HEK293 (cell line): ENCODE measurements around the gene PCBD1.
A peak's percentile ranks its signal among the peaks of the same experiment; 100 is the strongest.
"Not testable (repeated sequence)": the region's sequence is repeated elsewhere in the genome, so short reads cannot be mapped to it uniquely, and the experiment has no call there.

Experiments
- CTCF ChIA-PET: fragments of 350-600 bp; formaldehyde crosslinking; extraction: SDS; loops from one replicate; lab custom pipeline; 2021; ENCODE audit warnings: antibody characterized with exemption; lab: Yijun Ruan, JAX
- POLR2A ChIA-PET: fragments of 300-600 bp; formaldehyde crosslinking; extraction: SDS; loops from one replicate; lab custom pipeline; 2020; ENCODE audit warnings: antibody characterized with exemption, inconsistent platforms; lab: Yijun Ruan, JAX
- H3K27ac ChIP-seq: fragments of 200-500 bp; sonication (Bioruptor generic); 2 replicates; pipeline ENCODE4 v1.5.1; 2014; ENCODE audit warnings: low read depth, low read length, control low read depth, inconsistent platforms; ENCODE audit errors: extremely low read depth
- H3K36me3 ChIP-seq, 2 experiments: fragments of 200-500 bp in 1 of 2; sonication (Bioruptor generic) in 1 of 2; 1 replicate in 1 of 2; 2 replicates in 1 of 2; pipeline ENCODE4 v1.5.1; 2014 to 2017; ENCODE audit warnings: inconsistent platforms in 2 of 2, low read length in 2 of 2; ENCODE audit not compliant: control insufficient read depth in 2 of 2, insufficient read depth in 1 of 2
- H3K4me1 ChIP-seq: fragments of 200-500 bp; sonication (Bioruptor generic); 2 replicates; pipeline ENCODE4 v1.5.1; 2014; ENCODE audit warnings: mild to moderate bottlenecking, low read length, inconsistent platforms; ENCODE audit not compliant: control insufficient read depth, insufficient read depth
- H3K4me3 ChIP-seq: 2 replicates; pipeline ENCODE4 v1.5.1; 2011; ENCODE audit warnings: low read depth, mild to moderate bottlenecking, control low read depth, low read length, moderate library complexity
- H3K9me3 ChIP-seq: fragments of 200-500 bp; sonication (Bioruptor generic); 2 replicates; pipeline ENCODE4 v1.5.1; 2014; ENCODE audit warnings: low read depth, low read length, inconsistent platforms; ENCODE audit not compliant: control insufficient read depth, insufficient read depth
- AEBP2 ChIP-seq: fragments of 450-650 bp; formaldehyde crosslinking; IDR thresholded peaks from 2 replicates; pipeline ENCODE4 v1.5.1; 2016; ENCODE audit warnings: missing biosample characterization, missing genetic modification characterization, borderline replicate concordance
- EGR2 ChIP-seq: fragments of 450-650 bp; formaldehyde crosslinking; IDR thresholded peaks from 2 replicates; pipeline ENCODE4 v1.5.1; 2016; ENCODE audit warnings: low read depth, missing biosample characterization, missing genetic modification characterization
- GFI1B ChIP-seq: fragments of 450-650 bp; formaldehyde crosslinking; IDR thresholded peaks from 2 replicates; pipeline ENCODE4 v1.5.1; 2016; ENCODE audit warnings: missing biosample characterization, missing genetic modification characterization
- GLIS2 ChIP-seq: fragments of 450-650 bp; formaldehyde crosslinking; IDR thresholded peaks from 2 replicates; pipeline ENCODE4 v1.5.1; 2016; ENCODE audit warnings: missing biosample characterization, missing genetic modification characterization
- HOXA7 ChIP-seq: sonication (generic); formaldehyde crosslinking; IDR thresholded peaks from 2 replicates; pipeline ENCODE4 v1.8.1; 2022; ENCODE audit warnings: missing genetic modification reagents, borderline replicate concordance
- KLF1 ChIP-seq: fragments of 450-650 bp; formaldehyde crosslinking; IDR thresholded peaks from 2 replicates; pipeline ENCODE4 v1.5.1; 2016; ENCODE audit warnings: missing biosample characterization, missing genetic modification characterization
- KLF17 ChIP-seq: fragments of 450-650 bp; formaldehyde crosslinking; IDR thresholded peaks from 2 replicates; pipeline ENCODE4 v1.5.1; 2016; ENCODE audit warnings: missing biosample characterization, missing genetic modification characterization
- SP2 ChIP-seq: fragments of 450-650 bp; formaldehyde crosslinking; IDR thresholded peaks from 2 replicates; pipeline ENCODE4 v1.5.1; 2016; ENCODE audit warnings: missing biosample characterization, missing genetic modification characterization
- ZBTB6 ChIP-seq: fragments of 450-650 bp; formaldehyde crosslinking; IDR thresholded peaks from 2 replicates; pipeline ENCODE4 v1.5.1; 2017; ENCODE audit warnings: missing biosample characterization, missing genetic modification characterization
- ZEB2 ChIP-seq: fragments of 450-650 bp; formaldehyde crosslinking; IDR thresholded peaks from 2 replicates; pipeline ENCODE4 v1.5.1; 2016; ENCODE audit warnings: missing biosample characterization, missing genetic modification characterization
- ZFHX2 ChIP-seq: fragments of 450-650 bp; formaldehyde crosslinking; conservative IDR thresholded peaks from 2 replicates; pipeline ENCODE4 v1.5.1; 2016; ENCODE audit warnings: missing biosample characterization, missing genetic modification characterization
- ZNF146 ChIP-seq: fragments of 450-650 bp; formaldehyde crosslinking; IDR thresholded peaks from 2 replicates; pipeline ENCODE4 v1.5.1; 2016; ENCODE audit warnings: missing biosample characterization, missing genetic modification characterization
- ZNF155 ChIP-seq: fragments of 450-650 bp; formaldehyde crosslinking; IDR thresholded peaks from 2 replicates; pipeline ENCODE4 v1.5.1; 2016; ENCODE audit warnings: missing biosample characterization, missing genetic modification characterization
- ZNF221 ChIP-seq: fragments of 450-650 bp; formaldehyde crosslinking; IDR thresholded peaks from 2 replicates; pipeline ENCODE4 v1.5.1; 2017; ENCODE audit warnings: missing biosample characterization, missing genetic modification characterization, borderline replicate concordance
- ZNF248 ChIP-seq: fragments of 450-650 bp; formaldehyde crosslinking; IDR thresholded peaks from 2 replicates; pipeline ENCODE4 v1.5.1; 2017; ENCODE audit warnings: missing biosample characterization, missing genetic modification characterization
- ZNF266 ChIP-seq: fragments of 450-650 bp; formaldehyde crosslinking; IDR thresholded peaks from 2 replicates; pipeline ENCODE4 v1.5.1; 2016; ENCODE audit warnings: missing biosample characterization, missing genetic modification characterization, low read depth
- ZNF280D ChIP-seq: fragments of 450-650 bp; formaldehyde crosslinking; IDR thresholded peaks from 2 replicates; pipeline ENCODE4 v1.5.1; 2016; ENCODE audit warnings: missing biosample characterization, missing genetic modification characterization
- ZNF354C ChIP-seq: fragments of 450-650 bp; formaldehyde crosslinking; IDR thresholded peaks from 2 replicates; pipeline ENCODE4 v1.5.1; 2016; ENCODE audit warnings: missing biosample characterization, missing genetic modification characterization, low read depth, borderline replicate concordance
- ZNF555 ChIP-seq: fragments of 450-650 bp; formaldehyde crosslinking; conservative IDR thresholded peaks from 2 replicates; pipeline ENCODE4 v1.5.1; 2017; ENCODE audit warnings: missing biosample characterization, mild to moderate bottlenecking, missing genetic modification characterization, inconsistent platforms
- ZNF585B ChIP-seq: fragments of 450-650 bp; formaldehyde crosslinking; IDR thresholded peaks from 2 replicates; pipeline ENCODE4 v1.5.1; 2016; ENCODE audit warnings: missing biosample characterization, missing genetic modification characterization
- ZNF645 ChIP-seq: fragments of 450-650 bp; formaldehyde crosslinking; IDR thresholded peaks from 2 replicates; pipeline ENCODE4; 2016; ENCODE audit warnings: missing biosample characterization, missing genetic modification characterization
- ZNF692 ChIP-seq: fragments of 450-650 bp; formaldehyde crosslinking; IDR thresholded peaks from 2 replicates; pipeline ENCODE4 v1.5.1; 2016; ENCODE audit warnings: missing biosample characterization, missing genetic modification characterization
- ZNF747 ChIP-seq: fragments of 450-650 bp; formaldehyde crosslinking; IDR thresholded peaks from 2 replicates; pipeline ENCODE4 v1.5.1; 2016; ENCODE audit warnings: missing biosample characterization, missing genetic modification characterization
- ZNF768 ChIP-seq: fragments of 450-650 bp; formaldehyde crosslinking; IDR thresholded peaks from 2 replicates; pipeline ENCODE4 v1.5.1; 2018; ENCODE audit warnings: missing biosample characterization, mild to moderate bottlenecking, missing genetic modification characterization
- ZNF785 ChIP-seq: fragments of 450-650 bp; formaldehyde crosslinking; IDR thresholded peaks from 2 replicates; pipeline ENCODE4 v1.5.1; 2016; ENCODE audit warnings: missing biosample characterization, missing genetic modification characterization

PCBD1 gene

GRCh38 chr10:70919906-70920305 lies 31.5 kb upstream of the PCBD1 start:
- not testable (repeated sequence) for H3K4me1 ChIP-seq
- peak; percentile 37; the same call in 1 of the 2 replicates for TF ChIP-seq ZNF692
- TF ChIP-seq, all 188 proteins: peak for 1; not testable (repeated sequence) for 187
- POLR2A ChIA-PET, H3K4me3 ChIP-seq, H3K36me3 ChIP-seq, H3K9me3 ChIP-seq, H3K27ac ChIP-seq: not testable (repeated sequence)
- CTCF ChIA-PET = interaction anchor here (0.7 to 2.3 kb wide), 2 partner anchors 16 to 267 kb away, joined by 3 to 13 read pairs; no protein-coding TSS in a partner anchor

- ChIA-PET CTCF (no interaction called here), POLR2A (no interaction called here)
- H3K4me3 ChIP-seq = no peak overlapping the region
- no peaks in the 10 kb centered on the region for H3K36me3 ChIP-seq
- H3K4me1 ChIP-seq = no peaks in the 10 kb centered on the region
- H3K9me3 ChIP-seq = no peaks in the 10 kb centered on the region
- TF ChIP-seq ZNF266 (tag by site-specific recombination) = no peak
- peak; percentile 77 for TF ChIP-seq ZFHX2 (tag by site-specific recombination)
- no peak for TF ChIP-seq GFI1B (tag by site-specific recombination)
- no peak for TF ChIP-seq ZNF785 (tag by site-specific recombination)
- peak; percentile 85 for TF ChIP-seq EGR2 (tag by site-specific recombination)
- TF ChIP-seq ZNF221 = no peak
- no peak for TF ChIP-seq ZNF768 (tag by site-specific recombination)
- TF ChIP-seq GLIS2 (tag by site-specific recombination) = 0 out of 2 replicates have a peak, but pooled peaks have one; percentile 13
- no peak for TF ChIP-seq ZNF747
- no peak for TF ChIP-seq ZNF155
- TF ChIP-seq ZNF354C = no peak
- no peak for TF ChIP-seq ZEB2 (tag by site-specific recombination)
- no peak for TF ChIP-seq ZNF248
- no peak for TF ChIP-seq ZNF280D (tag by site-specific recombination)
- no peak for TF ChIP-seq AEBP2
- 0 out of 2 replicates have a peak, but pooled peaks have one; percentile 17 for TF ChIP-seq ZBTB6 (tag by site-specific recombination)
- TF ChIP-seq KLF17 (tag by site-specific recombination) = peak; percentile 33; the same call in 1 of the 2 replicates
- no peak for TF ChIP-seq ZNF585B (tag by site-specific recombination)
- TF ChIP-seq HOXA7 (CRISPR knock-in tag) = no peak
- TF ChIP-seq ZNF555 = no peak
- TF ChIP-seq ZNF645 = no peak
- TF ChIP-seq SP2 (tag by site-specific recombination) = peak; percentile 14; the same call in 1 of the 2 replicates
- TF ChIP-seq ZNF146 (tag by site-specific recombination) = no peak
- TF ChIP-seq KLF1 (tag by site-specific recombination) = peak; percentile 80
- no peak overlapping the region for H3K27ac ChIP-seq
Measured at GRCh38 chr10:70918851-70919530, 30.6 kb upstream of the PCBD1 start.
